NCI-H2196 (cell line): Measurements from ENCODE around the gene UTS2.

Source experiments
- DNase-seq: peaks from one replicate; lab custom pipeline; 2025; ENCODE audit not compliant: unreplicated experiment; lab: John Stamatoyannopoulos, UW

UTS2 gene, protein sequence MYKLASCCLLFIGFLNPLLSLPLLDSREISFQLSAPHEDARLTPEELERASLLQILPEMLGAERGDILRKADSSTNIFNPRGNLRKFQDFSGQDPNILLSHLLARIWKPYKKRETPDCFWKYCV

DNA sequence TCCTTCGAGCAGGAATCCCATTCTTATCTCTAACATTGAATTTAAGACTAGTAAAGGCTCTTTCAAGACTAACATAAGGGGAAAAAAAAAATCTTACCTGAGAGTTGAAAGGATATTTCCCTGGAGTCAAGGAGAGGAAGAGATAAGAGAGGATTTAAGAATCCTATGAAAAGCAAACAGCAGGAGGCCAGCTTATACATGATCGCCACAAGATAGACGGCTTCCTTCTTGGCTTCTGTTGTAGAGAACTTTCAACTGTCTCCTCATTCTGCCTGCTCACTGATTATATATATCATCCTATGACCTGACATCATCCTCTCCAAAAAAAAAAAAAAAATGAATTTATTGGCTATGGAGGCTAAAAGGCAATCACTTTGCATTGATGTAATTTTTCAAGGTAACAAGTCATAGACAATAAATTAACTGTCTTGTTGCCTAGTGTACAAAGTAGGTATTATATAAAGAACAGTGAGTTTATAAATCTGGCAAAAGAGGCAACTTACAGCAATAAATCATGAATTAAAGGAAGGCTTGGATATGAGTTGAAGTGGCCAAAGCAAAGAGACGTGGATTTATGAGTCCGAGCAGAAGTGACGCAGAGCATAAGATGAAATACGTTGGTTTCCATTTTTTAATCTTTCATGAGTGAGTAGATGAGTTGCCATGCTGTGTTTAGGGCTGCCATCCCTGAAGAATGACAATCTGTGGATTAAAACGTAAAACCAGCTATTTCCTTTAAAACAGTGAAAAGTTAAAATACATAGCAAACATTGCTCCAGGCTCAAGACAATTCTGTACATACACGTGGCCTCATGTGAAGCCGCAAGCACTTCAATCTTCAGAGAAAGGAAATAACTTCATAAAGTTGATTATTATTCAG lies at the start of gene UTS2:
Gene UTS2 (minus strand): TSS at position 262 of the 880 bp plus-strand sequence. CDS start 62 bp downstream, at position 200.
- DNase-seq = no peak

DNA sequence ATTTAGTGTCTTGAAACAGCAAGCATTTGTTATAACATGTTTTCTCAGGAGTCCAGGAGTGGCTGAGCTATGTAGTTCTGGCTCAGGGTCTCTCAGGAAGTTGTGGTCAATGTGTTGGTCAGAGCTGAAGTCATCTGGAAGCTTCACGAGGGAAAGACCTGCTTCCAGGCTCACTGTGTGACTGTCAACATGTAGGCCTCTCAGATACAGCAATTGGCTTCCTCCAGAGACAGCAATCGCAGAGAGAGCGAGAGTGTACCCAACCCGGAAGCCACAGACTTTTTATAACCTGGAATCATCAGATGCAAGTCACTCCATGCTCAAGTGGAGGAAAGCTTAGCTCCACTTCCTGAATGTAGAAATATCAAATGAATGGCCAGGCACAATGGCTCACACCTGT lies 46.9 kb upstream of the UTS2 start:
- DNase-seq = no peak

DNA sequence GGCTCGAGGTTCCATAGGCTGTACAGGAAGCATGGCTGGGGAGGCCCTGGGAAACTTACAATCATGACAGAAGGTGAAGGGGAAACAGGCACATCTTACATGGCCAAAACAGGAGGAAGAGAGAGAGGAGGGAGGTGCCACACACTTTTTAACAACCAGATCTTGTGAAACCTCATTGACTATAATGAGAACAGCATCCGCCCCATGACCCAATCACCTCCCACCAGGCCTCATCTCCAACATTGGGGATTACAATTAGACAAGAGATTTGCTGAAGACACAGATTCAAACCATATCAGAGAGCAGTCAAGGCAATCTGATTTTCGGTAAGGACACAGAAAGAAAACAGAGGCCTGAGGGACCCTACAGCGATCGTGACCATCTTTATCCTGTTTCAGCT lies 46.1 kb upstream of the UTS2 start:
- DNase-seq = no peak

DNA sequence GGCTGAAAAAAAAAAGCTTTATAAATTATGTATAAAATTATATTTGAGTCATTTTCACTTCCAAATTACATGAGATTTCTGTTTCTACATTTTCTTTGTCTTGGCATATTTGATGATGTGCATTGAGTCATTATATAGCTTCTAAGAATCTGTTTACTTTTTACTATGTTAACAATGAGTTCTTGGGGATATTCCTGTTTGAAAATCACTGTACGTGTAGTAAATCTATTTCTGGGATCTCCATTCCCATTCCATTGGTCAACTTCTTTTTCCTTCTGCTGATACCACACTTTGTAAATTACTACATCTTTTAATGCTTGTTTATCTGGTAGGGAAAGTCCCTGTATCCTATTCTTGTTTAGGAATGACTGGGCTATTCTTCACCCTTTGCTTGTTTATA lies 44.1 kb upstream of the UTS2 start:
- no peak for DNase-seq

DNA sequence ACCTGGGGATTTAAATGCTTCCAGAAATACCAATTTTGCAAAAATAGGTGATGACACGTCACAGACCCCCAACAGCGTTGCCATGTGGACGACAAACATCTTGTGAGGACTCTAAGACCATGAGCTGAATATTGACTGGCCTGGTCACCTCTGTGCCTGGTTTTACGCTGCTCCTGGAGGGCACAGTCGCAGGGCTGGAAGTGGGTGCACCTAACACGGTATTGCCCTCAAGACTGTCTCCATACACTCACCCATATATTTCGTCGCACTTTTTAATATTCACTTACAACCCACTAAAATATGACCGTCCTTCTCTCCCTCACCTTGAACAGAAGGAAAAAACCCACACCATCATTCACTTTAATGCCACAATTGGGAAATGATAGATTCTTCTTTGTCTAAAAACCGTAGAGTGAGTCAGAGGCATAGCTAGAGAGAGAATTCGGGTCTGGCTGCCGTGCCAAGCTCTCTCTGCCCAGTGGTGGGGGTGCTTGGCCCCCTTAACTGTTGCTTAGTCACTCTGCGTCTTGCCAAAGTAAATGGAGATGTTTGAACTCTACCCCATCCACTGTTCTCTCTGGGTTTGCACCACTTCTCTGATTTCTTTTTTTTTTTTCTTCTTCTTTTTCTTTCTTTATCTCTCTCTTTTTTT lies 40.8 kb upstream of the UTS2 start:
- no peak for DNase-seq

DNA sequence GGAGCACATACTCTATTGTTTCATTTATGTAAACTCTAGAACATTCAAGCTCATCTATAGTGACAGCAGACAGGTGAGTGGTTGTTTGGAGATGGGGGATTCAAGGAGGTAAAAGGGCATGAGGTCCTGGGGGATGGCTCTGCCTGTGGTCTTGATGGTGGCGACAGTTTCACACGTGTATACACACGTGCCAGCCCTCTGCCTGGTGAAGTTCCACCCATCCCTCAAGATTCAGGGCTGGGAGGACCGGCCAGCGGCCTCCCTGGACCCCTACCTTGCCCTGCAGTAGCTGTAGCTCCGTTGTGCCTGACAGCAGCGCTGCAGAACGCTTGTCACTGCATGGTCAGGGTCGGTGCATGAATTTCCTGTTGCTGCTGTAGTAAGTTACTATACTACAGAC lies 38.9 kb upstream of the UTS2 start:
- no peak for DNase-seq

DNA sequence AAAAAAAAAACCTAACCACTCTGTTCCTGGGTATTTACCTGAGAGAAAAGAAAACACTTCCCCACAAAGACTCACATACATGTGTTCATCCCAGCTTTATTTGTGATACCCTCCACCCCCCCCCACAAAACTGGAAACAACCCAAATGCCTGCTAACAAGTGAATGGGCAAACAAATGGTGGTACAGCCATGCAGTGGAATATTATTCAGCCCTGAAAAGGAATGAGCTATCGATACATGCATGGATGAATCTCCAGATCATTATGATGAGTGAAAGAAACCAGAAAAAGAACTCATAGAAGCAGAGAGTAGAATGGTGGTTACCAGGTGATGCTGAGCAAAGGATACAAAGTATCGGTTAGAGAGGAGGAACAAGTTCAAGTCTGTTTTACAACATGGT lies 38.0 kb upstream of the UTS2 start:
- no peak for DNase-seq

DNA sequence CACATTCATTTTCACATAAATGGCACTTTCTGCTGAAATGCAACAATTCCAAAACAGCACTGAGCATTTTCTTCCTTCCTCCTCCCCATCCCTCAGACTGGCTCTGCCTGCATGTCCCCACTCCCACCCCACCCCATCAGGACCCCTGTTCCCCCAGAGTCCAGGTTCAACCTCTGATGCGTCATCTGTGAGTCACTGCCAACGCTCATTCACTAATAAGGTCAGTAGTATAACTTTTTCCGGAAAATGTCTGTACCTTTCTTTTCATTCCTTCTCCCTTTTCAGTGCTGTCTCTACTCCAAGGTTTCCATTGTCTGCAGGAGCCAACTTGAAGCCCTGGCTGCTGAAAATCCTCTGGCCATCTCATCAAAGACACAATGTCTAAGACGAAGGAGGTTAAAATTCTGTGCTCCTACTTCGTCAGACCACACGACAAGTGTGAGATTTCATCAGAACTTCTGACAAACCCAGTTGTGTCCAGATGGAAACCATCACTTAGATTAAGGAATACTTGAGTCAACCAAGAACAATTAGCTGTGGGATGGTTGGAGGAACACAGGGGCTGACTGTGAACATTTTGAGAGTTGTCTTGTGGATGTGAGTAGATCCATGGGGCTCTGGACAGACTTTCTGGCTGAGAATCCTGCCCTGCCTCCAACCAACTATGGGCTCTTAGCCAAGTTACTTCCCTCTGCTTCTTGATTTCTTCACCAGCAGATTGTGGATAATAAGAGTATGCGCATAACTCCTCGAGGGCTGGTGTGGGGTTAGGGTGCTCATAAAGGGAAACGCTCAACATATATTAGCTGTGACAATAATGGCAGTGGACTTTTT lies 35.6 kb upstream of the UTS2 start:
- DNase-seq = no peak

DNA sequence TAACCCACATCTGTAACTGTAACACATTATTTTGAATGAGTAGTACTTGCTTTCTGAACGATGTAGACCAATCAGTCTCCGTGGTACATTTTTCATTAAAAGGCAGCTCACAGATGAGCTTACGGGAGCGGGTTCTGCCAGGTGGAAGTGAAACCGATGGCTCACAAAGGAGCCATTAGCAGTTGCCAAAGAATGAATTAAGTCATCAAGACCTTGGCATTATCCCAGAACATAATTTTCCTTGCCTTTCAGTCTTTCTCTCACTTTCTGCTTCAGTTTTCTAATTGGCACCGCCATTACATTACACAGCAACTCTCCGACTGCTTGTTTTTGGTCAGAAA lies 33.5 kb upstream of the UTS2 start:
- DNase-seq = no peak

DNA sequence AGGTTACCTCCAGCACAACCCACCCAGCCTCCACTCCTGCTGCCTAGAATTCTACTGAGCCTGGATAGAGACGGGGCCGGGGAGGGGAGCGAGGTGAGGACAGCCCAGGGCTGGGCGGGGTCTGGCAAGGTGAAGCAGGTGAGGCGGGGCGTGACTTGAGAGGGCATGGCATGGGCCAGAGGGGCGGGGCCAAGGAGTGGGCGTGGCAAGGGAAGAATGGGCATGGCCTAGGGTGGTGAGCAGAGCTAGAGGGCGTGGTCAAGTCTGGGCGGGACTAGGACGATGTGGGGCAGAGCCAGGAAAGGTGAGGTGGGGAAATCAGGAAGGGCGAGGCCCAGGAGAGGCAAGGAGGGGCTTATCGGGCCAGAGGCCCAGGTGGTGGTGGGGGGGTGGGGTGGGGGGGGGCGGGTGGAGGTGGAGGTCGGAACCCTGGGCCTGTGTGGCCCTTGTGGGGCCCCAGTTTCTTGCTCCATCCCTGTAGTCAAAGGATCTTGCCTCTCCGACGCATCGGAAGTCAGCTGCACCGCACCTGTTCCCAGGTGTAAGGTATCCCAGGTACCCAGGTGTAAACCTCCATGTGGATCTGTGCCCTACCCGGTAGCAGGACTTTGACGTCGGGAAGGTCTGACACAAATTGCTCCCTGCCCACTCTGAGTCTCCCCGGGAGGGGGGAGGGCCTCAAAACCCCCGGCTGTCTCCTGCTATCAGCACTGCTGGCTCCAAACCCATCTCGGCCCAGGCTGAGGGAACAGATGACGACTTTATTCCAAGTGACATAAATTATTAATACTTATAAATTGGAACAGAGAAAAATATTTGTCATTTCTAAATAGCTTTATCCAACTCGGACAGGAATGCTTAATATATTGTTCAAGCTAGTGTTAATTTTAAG lies 32.9 kb upstream of the UTS2 start:
- peak; percentile 53 for DNase-seq

DNA sequence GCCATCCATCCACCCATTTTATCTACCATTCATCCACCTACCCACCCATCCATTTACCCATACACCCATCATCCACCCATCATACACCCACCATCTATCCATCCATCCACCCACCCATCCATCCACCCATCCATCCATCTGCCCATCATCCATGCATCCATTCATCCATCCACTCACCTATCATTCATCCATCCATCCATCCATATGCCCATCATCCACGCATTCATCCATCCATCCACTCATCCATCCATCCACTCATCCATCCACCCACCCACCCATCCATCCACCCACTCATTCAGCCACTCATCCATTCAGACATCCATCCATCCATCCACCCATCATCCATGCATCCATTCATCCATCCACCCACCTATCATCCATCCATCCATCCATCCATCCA lies 31.9 kb upstream of the UTS2 start:
- DNase-seq = no peak

DNA sequence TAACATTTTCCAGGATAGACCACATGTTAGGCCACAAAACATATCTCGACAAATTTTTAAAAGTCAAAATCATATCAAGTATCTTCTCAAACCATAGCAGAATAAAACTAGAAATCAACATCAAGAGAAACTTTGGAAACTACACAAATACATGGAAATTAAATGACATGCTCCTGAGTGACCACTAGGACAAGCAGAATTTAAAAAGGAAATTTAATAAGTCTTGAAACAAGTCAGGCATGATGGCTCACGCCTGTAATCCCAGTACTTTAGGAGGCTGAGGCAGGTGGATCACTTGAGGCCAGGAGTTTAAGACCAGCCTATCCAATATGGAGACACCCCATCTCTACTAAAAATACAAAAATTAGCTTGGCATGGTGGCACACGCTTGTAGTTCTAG lies 26.4 kb upstream of the UTS2 start:
- no peak for DNase-seq

DNA sequence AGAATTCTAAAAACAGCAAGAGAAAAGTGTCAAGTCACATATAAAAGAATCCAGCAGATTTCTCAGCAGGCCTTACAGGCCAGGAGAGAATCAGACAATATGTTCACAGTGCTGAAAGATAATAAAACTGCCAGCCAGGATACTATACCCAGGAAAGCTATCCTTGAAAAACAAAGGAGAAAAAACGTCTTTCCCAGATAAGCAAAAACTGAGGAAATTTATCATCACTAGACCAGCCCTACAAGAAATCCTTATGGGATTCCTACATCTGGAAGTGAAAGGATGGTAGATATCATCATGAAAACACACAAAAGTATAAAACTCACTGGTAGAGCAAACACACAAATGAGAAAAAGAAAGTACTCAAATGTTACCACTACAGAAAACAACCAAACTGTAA lies 25.2 kb upstream of the UTS2 start:
- DNase-seq = no peak

DNA sequence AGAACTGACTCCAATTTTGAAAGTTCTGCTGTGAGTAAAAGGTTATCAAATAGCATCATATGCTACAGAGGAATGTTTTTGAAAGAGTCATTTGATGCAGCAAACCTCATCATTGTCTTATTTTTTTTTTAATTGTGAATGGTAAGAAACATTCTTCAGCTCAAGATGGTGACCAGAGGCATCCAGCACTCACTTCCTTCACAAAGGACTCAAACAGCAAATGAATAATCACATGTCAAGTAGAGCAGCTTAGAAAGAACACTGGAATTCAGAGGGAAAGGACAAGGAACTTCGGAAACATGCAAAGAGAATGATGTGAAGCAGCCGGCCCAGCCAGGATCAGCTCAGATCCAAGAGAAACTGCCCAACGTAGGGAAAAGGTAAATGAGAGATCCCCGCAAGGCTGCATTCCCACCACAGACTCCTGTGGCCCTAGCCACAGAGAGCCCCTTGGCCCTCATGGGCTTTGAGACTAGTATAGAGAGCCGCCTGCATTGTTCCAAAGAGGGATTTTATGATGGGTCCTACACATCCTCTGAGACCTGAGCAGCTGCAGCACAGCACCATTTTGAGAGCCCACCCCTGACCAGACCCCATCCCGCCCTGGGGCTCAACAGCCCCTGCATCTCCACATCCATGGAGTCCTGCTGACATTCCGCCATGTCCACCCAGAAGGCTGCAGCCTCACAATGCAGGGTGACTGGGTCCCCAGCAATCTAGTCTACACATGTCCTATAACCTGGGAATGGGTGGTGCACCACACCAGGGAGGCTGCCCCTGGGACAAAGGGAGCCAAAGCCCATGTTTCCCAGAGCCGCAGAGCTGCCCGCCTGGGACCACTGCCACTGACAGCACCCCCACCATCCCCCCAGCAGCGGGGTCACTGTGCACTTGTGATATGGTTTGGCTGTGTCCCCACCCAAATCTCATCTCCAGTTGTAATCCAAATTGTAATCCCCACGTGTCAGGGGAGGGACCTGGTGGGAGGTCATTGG lies 21.2 kb upstream of the UTS2 start:
- no peak for DNase-seq

DNA sequence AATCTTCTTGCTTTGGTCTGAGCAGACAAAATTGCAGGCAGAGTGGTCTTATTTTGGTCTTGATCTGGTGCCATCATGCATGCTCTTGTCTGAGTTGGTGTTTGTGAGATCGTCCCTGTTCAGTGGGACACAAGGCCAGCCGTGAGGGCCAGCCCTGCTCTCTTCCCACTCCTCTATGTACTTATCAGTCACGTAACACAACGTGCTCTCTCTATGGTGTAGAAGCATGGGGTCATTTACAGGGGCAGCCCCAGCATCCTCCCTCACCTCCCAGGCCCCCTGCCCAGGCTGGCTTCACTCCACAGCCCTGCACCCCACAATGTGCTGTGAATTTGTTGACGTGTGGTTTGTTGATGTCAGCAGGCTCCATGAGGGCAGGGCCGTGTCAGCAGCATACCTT lies 18.3 kb upstream of the UTS2 start:
- DNase-seq = no peak

DNA sequence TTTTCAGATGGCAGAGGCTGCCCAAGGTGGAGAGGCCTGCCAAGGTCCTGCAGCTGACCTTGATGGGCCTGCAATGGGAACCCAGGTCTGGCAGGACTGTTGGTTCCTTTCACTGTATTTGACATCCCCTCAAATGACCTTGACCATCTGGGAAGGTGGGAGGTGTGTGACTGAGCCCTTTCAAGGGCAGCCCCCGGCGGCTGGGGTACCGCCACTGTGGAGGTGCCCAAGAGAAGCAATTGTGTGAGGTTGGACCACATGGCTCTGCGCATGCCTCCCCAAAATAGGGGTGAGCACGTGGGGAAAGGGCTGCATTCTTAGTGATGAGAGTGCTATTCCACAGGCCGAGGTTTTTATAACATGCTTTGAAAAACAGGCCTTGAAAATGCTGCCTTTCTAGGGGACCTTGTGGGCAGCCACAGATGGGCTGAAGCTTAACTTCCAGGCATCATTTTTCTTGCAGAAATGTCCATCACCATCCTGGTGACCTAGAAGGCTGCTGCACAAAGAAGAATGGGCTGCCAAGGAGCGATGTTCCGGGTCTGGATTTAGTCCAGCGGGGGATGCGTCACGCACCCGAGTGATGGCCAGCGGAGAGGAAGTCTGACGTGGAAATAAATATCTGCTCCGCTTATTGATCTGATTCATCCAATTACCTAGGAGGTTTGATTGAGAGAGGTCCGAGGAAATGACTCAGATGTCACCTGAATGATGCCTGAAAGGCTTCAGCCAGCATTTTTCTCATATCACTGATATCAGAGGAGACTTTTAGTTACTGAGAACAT lies 16.5 kb upstream of the UTS2 start:
- no peak for DNase-seq

DNA sequence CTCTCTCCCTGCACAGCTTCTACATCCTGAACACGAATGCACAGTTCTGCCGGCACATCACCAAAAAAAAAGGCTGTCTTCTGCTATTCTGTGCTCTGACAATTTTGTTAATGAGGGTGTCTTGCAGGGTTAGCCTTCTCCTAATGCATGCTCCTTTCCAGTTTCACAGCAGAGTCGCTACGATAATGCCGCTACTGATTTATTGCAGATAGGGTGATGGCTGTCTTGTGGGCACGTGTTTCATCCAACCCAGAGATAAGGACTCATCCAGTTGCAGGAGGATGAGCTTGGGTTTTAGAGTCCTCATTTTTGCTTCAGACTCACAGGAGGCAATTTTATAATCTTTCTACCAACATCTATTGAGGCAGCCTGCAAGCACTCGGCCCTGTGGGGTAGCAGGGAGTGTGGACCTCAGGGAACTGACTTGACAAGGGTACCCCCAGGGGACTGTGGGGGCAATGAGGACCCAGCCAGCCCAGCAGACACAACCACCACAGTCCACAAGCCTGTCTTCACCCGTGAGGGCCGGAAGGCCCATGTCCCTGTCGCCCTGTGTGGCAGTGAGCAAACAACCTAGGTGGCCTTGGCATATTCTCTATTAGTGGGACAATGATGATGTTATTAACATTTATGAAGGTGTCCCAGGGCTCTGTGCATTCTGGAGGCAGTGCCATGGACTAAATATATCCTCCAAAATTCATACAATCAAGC lies 15.4 kb upstream of the UTS2 start:
- no peak for DNase-seq

DNA sequence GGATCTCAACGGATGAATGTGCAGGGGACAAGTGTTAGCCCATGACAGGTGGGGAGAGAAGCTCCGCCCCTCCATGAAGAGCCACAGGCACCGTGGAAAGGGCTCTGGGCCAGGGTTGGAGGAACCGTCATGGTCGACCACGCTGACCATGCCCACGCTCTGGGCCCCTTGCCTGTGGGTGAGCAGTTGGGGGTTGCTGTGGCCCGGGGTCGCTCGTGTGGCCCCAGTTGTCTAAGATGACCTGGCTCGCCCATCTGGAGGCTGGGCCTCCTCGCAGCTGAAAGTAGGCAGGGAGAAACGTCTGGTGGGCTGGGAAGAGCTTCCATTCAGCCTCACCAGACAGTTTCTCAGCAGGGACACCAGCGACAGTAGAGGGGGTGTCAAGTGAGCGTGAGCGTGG lies 13.1 kb upstream of the UTS2 start:
- DNase-seq = no peak
